Heart left ventricle (tissue), 16 donors: ENCODE measurements around the gene HIBCH. TPM values are rescaled to one million over a fixed set of nuclear protein-coding genes. Genes with fewer than 3 reads are reported as not detected.
"Not testable (repeated sequence)": the region's sequence is repeated elsewhere in the genome, so short reads cannot be mapped to it uniquely, and the experiment has no call there.

ENCODE experiments used
- ATAC-seq, 4 donors: fragments of 200-7000 bp; cut with Tn5 transposase; one replicate each; pipeline ENCODE4 v1.9.1; 2020 to 2022; ENCODE audit warnings: moderate library complexity in 4 of 4, mild to moderate bottlenecking in 3 of 4, moderate number of reproducible peaks in 1 of 4
- DNase-seq, 5 donors: peaks; one replicate each; pipeline ENCODE4 v3.0.0-alpha.2; 2020
- H3K27ac ChIP-seq, 12 donors: fragments of 200-600 bp; sonication (generic) in 4 of 12; one replicate each; pipeline versions ENCODE4 v1.5.0 to v1.8.0; 2016 to 2022; ENCODE audit warnings: mild to moderate bottlenecking in 2 of 12
- H3K27me3 ChIP-seq, 9 donors: fragments of 200-600 bp; sonication (generic) in 2 of 9; one replicate each; pipeline versions ENCODE4 v1.5.1 to v1.8.0; 2016 to 2022; ENCODE audit warnings: mild to moderate bottlenecking in 3 of 9
- H3K36me3 ChIP-seq, 9 donors: fragments of 200-600 bp; sonication (generic) in 2 of 9; one replicate each; pipeline versions ENCODE4 v1.5.0 to v1.8.0; 2018 to 2022; ENCODE audit warnings: mild to moderate bottlenecking in 2 of 9
- H3K4me1 ChIP-seq, 12 donors: fragments of 200-600 bp; sonication (generic) in 4 of 12; one replicate each; pipeline versions ENCODE4 v1.5.0 to v1.8.0; 2016 to 2022; ENCODE audit warnings: mild to moderate bottlenecking in 3 of 12
- H3K4me3 ChIP-seq, 12 donors: fragments of 200-600 bp; sonication (generic) in 4 of 12; one replicate each; pipeline versions ENCODE4 v1.5.0 to v1.8.0; 2017 to 2022; ENCODE audit warnings: mild to moderate bottlenecking in 9 of 12, moderate library complexity in 4 of 12
- H3K9me3 ChIP-seq, 12 donors: fragments of 200-600 bp; sonication (generic) in 4 of 12; one replicate each; pipeline versions ENCODE4 v1.5.0 to v1.8.0; 2016 to 2022; ENCODE audit warnings: mild to moderate bottlenecking in 1 of 12
- CTCF ChIP-seq, 12 donors: fragments of 200-600 bp; sonication (generic) in 4 of 12; IDR thresholded peaks; one replicate each; pipeline versions ENCODE4 v1.5.0 to v1.8.0; 2018 to 2022; ENCODE audit warnings: antibody characterized with exemption in 12 of 12, mild to moderate bottlenecking in 5 of 12
- POLR2A ChIP-seq, 2 donors: fragments of 450-650 bp; IDR thresholded peaks; one replicate each; pipeline ENCODE4 v1.6.1; 2017; ENCODE audit warnings: antibody characterized with exemption in 2 of 2, mild to moderate bottlenecking in 2 of 2, moderate library complexity in 2 of 2
- WGBS, 4 donors: extraction: QIAGEN DNeasy Blood & Tissue Kit in 2 of 4; methylation state at CpG; one replicate each; pipeline versions ENCODE4 v1.1.5 to v1.1.7; 2013 to 2018; 5-methylcytosine and 5-hydroxymethylcytosine counted together
- intact Hi-C, 10 donors: fragments of 100-400 bp; cut with DNase I; formaldehyde crosslinking; loops; one replicate each; pipeline versions ENCODE4 v1.11.1 to v1.14.2; 2022
- polyA plus RNA-seq, 2 donors: library from polyadenylated mRNA; stranded (reverse); fragments of 200-250 nt; gene quantifications; one replicate each; pipeline ENCODE4 v1.2.3, GENCODE V29; 2013
- total RNA-seq, 9 donors: library from RNA; depleted of rRNA in 2 of 9; stranded (reverse); fragments of >200 nt in 2 of 9; fragmentation: NEBNext Ultra II Directional in 3 of 9; extraction: Animal tissue kit (Norgen Biotek cat#: 25700) in 3 of 9; gene quantifications; one replicate each; pipeline versions ENCODE4 v1.1.0 to v1.2.4, GENCODE V29; 2016 to 2023
- donor health status: ischemic (EF 13 %, LVEDD 7.1; RV severe dilation, severe dysfunction).
- donor health status: healthy with polysubstance abuse.
- donor health status: DM: no; HTN: yes; CAD: no.
- donor health status: DM: no; HTN: no; CAD: no.
- donor health status: ischemic (EF 25% LVEDD 6.9; RV normal size, moderate dysfunction).
- donor health status: ischemic (EF 25% LVEDD 5.7; RV mildly dilated, moderate dysfunction).
- donor health status: healthy.
- donor health status: DM: yes; HTN: yes; CAD: no.
- donor health status: ischemic (EF 35%, LVEDD 5.7; RV mildly dilated, moderate dysfunction).
- donor health status: nonischemic (EF 11% LVEDD 7.7; RV severe dilation, severe dysfunction).
- donor health status: DM: yes; HTN: yes; CAD: no.
- donor health status: PGD.
- donor health status: ischemic (EF 29% LVEDD 5.4; RV normal size, mild dysfunction).
- donor health status: nonischemic (EF 23%, LVEDD 6.1; RV moderate dilation, normal function).

The HIBCH gene
- total and polyA plus RNA-seq, 11 donors, result 7.7 to 25.3 (median 21.1) TPM

GRCh38 chr2:190302052-190302451, 17.6 kb downstream of the HIBCH start:
- DNase-seq (no peak), ATAC-seq (no peak)
- H3K27ac ChIP-seq, result no peak overlapping the region
- WGBS, 4 donors, result 94 to 100% (median 97%) methylated on average over 1 of the region's 1 CpG
- no peak overlapping the region for H3K4me3 ChIP-seq
- H3K36me3 ChIP-seq, result peaks cover 0 to 14% (median 2%) of the 10 kb centered on the region in 9 donors
- H3K27me3 ChIP-seq, result no peaks in the 10 kb centered on the region
- TF ChIP-seq CTCF (IDR thresholded peaks at IDR 0.05) (no peak), POLR2A (IDR thresholded peaks at IDR 0.05) (no peak)
- intact Hi-C loops, result no loop called here
- H3K9me3 ChIP-seq, result peaks cover 0 to 6% (median 0%) of the 10 kb centered on the region in 12 donors
- peaks cover 0 to 7% (median 0%) of the 10 kb centered on the region in 12 donors for H3K4me1 ChIP-seq

- ATAC-seq, result peak in 2 of 4 donors; percentile 36 to 56
Observed at GRCh38 chr2:190301032-190301431, 18.6 kb downstream of the HIBCH start.

GRCh38 chr2:190297880-190298279, 21.7 kb downstream of the HIBCH start:
- H3K9me3 ChIP-seq, H3K27ac ChIP-seq, DNase-seq, intact Hi-C loops, ATAC-seq, H3K27me3 ChIP-seq, H3K4me3 ChIP-seq, H3K4me1 ChIP-seq: not testable (repeated sequence)
- peaks cover 0 to 46% (median 22%) of the 10 kb centered on the region in 9 donors for H3K36me3 ChIP-seq
- 93 to 99% (median 96%) methylated on average over 2 of the region's 2 CpGs for WGBS, 4 donors

More at GRCh38 chr2:190301032-190301431, 18.6 kb downstream of the HIBCH start:
- Histone ChIP-seq H3K9me3 (peaks cover 0 to 6% (median 0%) of the 10 kb centered on the region in 12 donors), H3K27ac (no peak overlapping the region), H3K36me3 (peaks cover 0 to 21% (median 6%) of the 10 kb centered on the region in 9 donors), H3K4me3 (no peak overlapping the region), H3K4me1 (peaks cover 0 to 7% (median 0%) of the 10 kb centered on the region in 12 donors), H3K27me3 (no peaks in the 10 kb centered on the region)
- no peak for DNase-seq
- TF ChIP-seq POLR2A (IDR thresholded peaks at IDR 0.05), result no peak
- no peak for TF ChIP-seq CTCF (IDR thresholded peaks at IDR 0.05)
- intact Hi-C loops, result no loop called here

GRCh38 chr2:190283783-190284182, 35.8 kb downstream of the HIBCH start:
- no peak overlapping the region for H3K4me3 ChIP-seq
- H3K27me3 ChIP-seq, result no peaks in the 10 kb centered on the region
- DNase-seq (no peak), ATAC-seq (no peak)
- peaks cover 0 to 3% (median 0%) of the 10 kb centered on the region in 12 donors for H3K4me1 ChIP-seq
- peaks cover 0 to 61% (median 27%) of the 10 kb centered on the region in 9 donors for H3K36me3 ChIP-seq
- H3K27ac ChIP-seq, result no peak overlapping the region
- 90 to 95% (median 93%) methylated on average over 2 of the region's 2 CpGs for WGBS, 4 donors
- intact Hi-C loops, result no loop called here
- H3K9me3 ChIP-seq, result no peaks in the 10 kb centered on the region
- no peak for TF ChIP-seq CTCF (IDR thresholded peaks at IDR 0.05)
- TF ChIP-seq POLR2A (IDR thresholded peaks at IDR 0.05), result no peak
